Inferior parietal cortex (tissue), 1 donor: ENCODE results near the gene MCM8.

ENCODE experiments used
- DNase-seq: peaks from one replicate; pipeline ENCODE4 v3.0.0-alpha.2; 2016; ENCODE audit errors: extremely low spot score

MCM8 gene

DNA sequence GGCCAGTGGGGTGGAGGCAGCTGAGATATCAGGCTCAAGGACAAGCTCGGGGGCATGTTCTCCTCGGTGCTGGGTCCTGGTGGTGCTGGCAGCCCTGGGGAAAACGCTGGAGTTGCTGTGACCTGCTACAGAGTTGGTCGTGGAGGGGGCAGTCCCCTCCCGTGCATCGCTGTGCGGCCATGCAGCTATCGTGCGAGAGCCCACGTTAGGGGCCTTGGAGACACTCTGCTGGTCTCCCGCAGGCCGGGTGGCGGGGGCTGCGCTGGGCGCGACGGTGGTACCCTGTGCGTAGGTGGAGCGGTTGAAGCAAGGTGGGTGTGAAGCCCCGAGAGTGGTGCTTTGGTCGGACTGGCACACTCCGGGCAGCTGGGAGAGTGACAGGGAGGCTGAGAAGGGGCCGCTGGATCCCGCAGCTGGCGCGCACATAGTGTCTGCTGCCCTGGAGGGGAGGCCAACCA is 91.4 kb downstream of the MCM8 start:
- DNase-seq: no peak

DNA sequence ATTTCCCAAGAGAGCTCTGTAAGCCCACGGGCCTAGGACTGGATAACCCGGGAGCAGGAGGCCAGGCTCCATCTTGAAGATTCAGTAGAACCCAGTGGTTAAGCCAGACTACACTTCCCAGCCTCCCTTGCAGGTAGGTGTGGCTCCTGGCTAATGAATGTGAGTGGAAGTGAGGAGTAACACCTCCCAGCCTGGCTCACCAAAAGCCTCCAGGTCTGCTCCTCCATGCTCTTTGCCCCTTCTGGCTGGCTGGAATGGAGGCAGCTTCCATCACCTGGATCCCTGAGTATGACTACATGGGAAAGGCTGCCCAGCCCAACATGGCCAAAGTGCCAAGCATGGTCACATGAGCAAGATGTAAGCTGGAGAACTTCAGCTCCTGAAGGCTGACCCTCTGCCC is 93.7 kb downstream of the MCM8 start:
- DNase-seq: no peak

DNA sequence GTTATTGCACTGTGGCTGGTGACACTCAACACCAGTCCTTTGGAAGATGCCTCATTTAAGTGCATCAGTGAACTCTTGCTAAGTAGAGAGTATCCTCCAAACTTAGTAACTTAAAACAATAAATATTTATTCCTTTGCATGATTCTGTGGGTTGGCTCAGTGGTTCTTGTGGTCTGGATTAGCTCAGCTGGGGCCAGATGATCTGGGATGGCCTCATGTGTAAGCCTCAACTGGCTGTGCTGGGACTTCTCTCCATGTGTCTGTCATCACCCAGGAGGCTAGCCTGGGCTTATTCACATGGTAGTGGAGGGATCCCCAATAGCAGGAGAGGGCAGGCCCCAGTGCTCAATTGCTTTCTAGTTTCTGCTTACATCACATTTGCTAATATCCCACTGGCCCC is 95.1 kb downstream of the MCM8 start:
- DNase-seq: no peak

DNA sequence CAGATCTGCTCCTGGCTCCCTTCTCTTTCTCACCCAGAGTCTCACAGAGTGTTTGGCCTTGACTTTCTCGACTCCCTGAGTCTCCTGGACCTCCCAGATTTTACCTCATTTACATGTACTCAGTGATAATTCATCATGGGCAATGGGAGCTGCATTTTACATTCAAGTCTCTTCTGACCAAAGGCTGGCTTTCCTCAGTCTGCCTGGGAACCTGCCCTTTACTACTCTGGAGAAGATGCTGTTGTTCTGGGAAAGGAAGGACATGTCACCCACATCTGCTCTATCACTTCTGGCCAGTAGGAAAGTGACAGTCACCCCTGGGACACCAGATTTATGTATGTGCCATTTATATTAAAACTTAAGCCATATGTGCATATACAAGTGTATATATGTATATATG is 96.0 kb downstream of the MCM8 start:
- no peak for DNase-seq

DNA sequence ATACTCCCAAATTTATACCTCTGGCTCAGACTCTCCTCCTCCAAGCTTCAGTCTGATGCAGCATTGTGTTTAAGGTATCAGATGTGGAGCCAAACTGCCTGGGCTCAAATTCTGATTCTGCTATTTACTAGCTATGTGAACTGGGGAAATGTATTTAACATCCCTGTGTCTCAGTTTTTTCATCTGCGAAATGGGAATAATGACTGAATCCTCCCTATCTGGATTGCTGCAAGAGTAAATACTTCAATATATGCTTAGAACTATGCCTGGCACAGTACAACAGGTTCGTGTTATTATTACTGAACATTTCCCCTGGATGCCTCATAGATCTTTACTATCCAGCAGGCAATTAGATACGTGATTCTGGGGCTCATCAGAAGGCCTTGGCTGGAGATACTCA is 97.9 kb downstream of the MCM8 start:
- DNase-seq: no peak
